HL-60 (cell line): Measurements from ENCODE around the gene CHID1.

Source experiments
- DNase-seq, 2 experiments: peaks; one replicate each; pipeline ENCODE4 v3.0.0-alpha.2; 2010 to 2020; ENCODE audit warnings: low read depth in 1 of 2, low spot score in 1 of 2
- H3K27ac ChIP-seq: fragments of 250-450 bp; sonication (Bioruptor Pico); replicated peaks from 2 replicates; pipeline ENCODE4 v1.5.1; 2020; ENCODE audit warnings: mild to moderate bottlenecking, moderate library complexity
- H3K27me3 ChIP-seq: fragments of 250-450 bp; sonication (Bioruptor Pico); 2 replicates; pipeline ENCODE4 v1.5.1; 2021; ENCODE audit warnings: mild to moderate bottlenecking, moderate library complexity; ENCODE audit not compliant: insufficient read depth, poor library complexity, severe bottlenecking
- H3K4me3 ChIP-seq: replicated peaks from 2 replicates; pipeline ENCODE4 v1.5.1; 2011; ENCODE audit warnings: mild to moderate bottlenecking, control low read depth, low read length; ENCODE audit not compliant: insufficient read depth
- GABPA ChIP-seq: IDR thresholded peaks from 2 replicates; pipeline ENCODE4 v1.6.1; 2012; ENCODE audit warnings: low read depth
- POLR2AphosphoS5 ChIP-seq: IDR thresholded peaks from 2 replicates; pipeline ENCODE4 v1.6.1; 2012; ENCODE audit warnings: low read depth
- REST ChIP-seq: IDR thresholded peaks from 2 replicates; pipeline ENCODE4 v1.6.1; 2012; ENCODE audit warnings: low read depth; ENCODE audit not compliant: insufficient replicate concordance
- SPI1 ChIP-seq: IDR thresholded peaks from 2 replicates; pipeline ENCODE4 v1.6.1; 2012; ENCODE audit warnings: low read depth, mild to moderate bottlenecking, borderline replicate concordance
- TF ChIP-seq, protein P1 (sequence below): IDR thresholded peaks from one replicate; pipeline ENCODE4 v1.5.1; 2011; ENCODE audit warnings: low read length, control low read depth, inconsistent platforms; ENCODE audit not compliant: insufficient read depth

Gene CHID1

DNA sequence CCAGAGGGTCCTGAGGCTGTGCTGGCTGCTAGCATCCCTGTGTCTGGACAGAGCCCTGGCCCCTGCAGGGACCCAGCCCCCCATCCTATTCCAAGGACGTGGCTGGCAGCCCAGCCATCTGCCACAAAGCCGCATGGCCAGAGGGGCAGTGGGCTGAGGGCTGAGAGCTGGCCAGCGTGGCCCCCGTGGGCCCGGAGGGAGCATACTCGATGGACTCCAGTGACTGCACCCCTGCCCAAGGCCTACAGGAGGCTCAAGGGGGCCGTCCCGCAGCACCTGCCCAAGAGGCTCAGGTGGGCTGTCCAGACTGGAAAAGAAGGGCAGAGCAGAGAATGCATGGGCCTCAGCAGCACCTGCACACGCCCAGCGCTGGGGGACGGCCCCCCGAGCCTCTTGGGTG lies 54.8 kb downstream of the CHID1 start:
- TF ChIP-seq SPI1 (no peak), POLR2AphosphoS5 (no peak), GABPA (no peak)
- Histone ChIP-seq H3K4me3 (no peak overlapping the region), H3K27ac (no peak overlapping the region), H3K27me3 (no peaks in the 10 kb centered on the region)
- DNase-seq = no peak

GRCh38 chr11:855330-855674 lies 55.3 kb downstream of the CHID1 start:
- Histone ChIP-seq H3K27me3 (no peaks in the 10 kb centered on the region), H3K27ac (no peak overlapping the region), H3K4me3 (no peak overlapping the region)
- TF ChIP-seq, protein P1, sequence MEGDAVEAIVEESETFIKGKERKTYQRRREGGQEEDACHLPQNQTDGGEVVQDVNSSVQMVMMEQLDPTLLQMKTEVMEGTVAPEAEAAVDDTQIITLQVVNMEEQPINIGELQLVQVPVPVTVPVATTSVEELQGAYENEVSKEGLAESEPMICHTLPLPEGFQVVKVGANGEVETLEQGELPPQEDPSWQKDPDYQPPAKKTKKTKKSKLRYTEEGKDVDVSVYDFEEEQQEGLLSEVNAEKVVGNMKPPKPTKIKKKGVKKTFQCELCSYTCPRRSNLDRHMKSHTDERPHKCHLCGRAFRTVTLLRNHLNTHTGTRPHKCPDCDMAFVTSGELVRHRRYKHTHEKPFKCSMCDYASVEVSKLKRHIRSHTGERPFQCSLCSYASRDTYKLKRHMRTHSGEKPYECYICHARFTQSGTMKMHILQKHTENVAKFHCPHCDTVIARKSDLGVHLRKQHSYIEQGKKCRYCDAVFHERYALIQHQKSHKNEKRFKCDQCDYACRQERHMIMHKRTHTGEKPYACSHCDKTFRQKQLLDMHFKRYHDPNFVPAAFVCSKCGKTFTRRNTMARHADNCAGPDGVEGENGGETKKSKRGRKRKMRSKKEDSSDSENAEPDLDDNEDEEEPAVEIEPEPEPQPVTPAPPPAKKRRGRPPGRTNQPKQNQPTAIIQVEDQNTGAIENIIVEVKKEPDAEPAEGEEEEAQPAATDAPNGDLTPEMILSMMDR = no peak
- TF ChIP-seq GABPA (no peak), REST (no peak), SPI1 (no peak), POLR2AphosphoS5 (no peak)
- DNase-seq = no peak

- no peak for TF ChIP-seq SPI1
- no peak for TF ChIP-seq GABPA
- no peak for TF ChIP-seq POLR2AphosphoS5
- TF ChIP-seq, protein P1 = no peak
- TF ChIP-seq REST = no peak
- no peaks in the 10 kb centered on the region for H3K27me3 ChIP-seq
Observed at GRCh38 chr11:854601-855329, 55.8 kb downstream of the CHID1 start.

GRCh38 chr11:853682-854448 lies 56.7 kb downstream of the CHID1 start:
- no peak for DNase-seq
- Histone ChIP-seq H3K27ac (no peak overlapping the region), H3K27me3 (peaks cover 5% of the 10 kb centered on the region), H3K4me3 (no peak overlapping the region)
- TF ChIP-seq REST = no peak
- TF ChIP-seq GABPA = no peak
- no peak for TF ChIP-seq POLR2AphosphoS5
- TF ChIP-seq, protein P1 = no peak
- TF ChIP-seq SPI1 = no peak

More at GRCh38 chr11:854601-855329, 55.8 kb downstream of the CHID1 start:
- DNase-seq = no peak
- Histone ChIP-seq H3K4me3 (no peak overlapping the region), H3K27ac (no peak overlapping the region)
